IPS-11a (cell line): Measurements from ENCODE around the gene PRRG2.

Experiments
- H3K4me3 ChIP-seq: one replicate; pipeline ENCODE4 v1.5.1; 2013; ENCODE audit warnings: low read depth, low read length, control low read depth

Gene PRRG2

DNA sequence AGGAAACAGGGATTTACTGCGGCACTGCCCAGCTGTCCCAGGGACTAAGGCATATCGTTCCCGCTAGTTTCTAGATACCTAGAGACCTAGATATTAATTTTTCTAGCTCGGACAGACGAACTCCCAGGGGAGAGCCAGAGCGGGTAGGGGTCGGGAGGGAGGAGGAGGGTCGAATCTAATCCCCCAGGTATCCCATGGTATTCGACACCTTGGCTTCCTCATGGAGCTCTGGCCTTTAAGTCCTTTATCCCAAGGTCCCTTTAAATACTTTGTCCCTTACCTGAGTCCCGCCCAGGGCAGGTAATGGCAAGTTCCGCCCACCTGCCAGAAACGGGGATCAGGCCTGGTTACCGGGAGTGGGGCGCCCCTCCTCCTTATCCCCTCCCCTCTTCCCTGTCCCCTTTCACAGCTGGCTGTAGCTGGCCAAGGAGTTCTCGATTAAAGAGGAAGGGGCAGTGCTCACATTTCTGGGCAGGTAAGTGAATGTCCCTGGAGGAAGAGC is at the start of gene PRRG2:
PRRG2 (plus strand) TSS at position 310 of the 502 bp plus-strand sequence. CDS start 1,904 bp downstream, outside the sequence.
- peak within 1 kb of the TSS; percentile 99 for H3K4me3 ChIP-seq

DNA sequence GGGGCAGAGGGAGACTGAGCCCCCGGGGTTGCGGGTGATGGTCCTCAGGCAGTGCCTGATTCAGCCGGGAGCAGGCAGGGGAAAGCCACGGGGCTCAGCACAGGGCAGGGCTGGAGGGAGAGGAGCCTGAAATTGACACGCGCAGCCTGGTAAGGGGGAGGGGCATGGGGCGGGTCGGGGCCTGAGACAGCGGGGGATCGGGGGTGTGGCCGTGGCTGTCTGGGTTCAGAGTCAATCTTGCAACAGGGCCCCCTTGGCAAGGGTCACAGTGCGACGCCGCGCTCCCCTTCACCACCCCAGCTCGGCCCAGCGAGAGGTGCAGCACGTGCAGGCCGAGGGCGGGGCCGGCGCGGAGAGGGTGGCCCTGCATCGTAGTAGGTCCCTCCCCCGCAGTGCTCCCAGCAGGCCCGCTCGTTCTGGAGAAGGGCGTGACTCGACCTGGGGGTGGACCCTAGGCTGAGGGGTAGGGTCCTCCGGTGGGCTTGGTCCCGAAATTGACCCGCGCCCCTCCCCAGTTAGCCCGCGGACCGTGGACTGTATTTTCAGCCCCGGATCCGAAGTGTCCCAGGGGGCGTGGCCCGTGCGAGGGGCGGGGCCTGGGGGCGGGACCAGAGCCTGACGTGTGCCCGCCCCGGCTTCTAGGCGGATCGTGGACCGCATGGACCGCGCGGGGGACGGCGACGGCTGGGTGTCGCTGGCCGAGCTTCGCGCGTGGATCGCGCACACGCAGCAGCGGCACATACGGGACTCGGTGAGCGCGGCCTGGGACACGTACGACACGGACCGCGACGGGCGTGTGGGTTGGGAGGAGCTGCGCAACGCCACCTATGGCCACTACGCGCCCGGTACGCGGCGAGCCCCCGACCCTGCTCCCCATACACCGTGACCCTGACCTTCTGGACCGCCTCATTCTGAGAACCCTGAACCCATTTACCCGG is 47.3 kb upstream of the PRRG2 start:
- peak overlapping the region; percentile 87 for H3K4me3 ChIP-seq

DNA sequence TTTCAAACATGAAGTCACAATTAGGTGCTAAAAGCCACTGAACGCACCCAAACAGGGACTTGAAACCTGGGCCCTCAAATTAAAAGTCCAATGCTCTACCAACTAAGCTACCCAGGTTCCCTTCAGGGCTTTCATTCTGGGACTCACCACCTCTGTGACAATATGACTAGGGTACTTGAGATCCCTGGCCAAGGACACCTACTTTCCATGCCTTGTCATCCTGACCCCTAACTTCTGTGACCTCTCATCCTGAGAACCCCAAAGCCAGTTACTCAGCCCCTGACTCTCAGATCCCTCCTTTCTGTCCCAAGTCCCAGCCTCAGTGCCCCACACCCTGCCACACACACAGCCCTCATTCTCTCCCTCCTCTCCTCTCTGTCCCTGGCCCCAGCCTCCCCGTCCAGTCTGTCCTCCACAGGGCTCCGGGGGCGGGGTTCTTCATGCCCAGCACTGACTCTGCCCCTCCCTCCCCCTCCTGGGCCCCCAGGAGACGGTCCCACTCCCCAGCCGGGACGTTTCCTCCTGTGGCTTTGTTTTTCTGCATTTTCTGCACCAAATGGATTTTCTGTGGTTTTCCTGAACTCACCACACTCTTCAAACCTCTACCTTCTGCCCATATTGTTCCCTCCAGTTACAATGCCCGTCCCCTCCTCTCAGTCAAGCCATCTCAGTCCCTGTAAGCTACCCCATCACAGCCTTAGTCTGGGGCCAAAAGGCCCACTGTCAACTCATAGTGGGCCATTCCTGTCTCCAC is 46.3 kb upstream of the PRRG2 start:
- H3K4me3 ChIP-seq: no peak overlapping the region

DNA sequence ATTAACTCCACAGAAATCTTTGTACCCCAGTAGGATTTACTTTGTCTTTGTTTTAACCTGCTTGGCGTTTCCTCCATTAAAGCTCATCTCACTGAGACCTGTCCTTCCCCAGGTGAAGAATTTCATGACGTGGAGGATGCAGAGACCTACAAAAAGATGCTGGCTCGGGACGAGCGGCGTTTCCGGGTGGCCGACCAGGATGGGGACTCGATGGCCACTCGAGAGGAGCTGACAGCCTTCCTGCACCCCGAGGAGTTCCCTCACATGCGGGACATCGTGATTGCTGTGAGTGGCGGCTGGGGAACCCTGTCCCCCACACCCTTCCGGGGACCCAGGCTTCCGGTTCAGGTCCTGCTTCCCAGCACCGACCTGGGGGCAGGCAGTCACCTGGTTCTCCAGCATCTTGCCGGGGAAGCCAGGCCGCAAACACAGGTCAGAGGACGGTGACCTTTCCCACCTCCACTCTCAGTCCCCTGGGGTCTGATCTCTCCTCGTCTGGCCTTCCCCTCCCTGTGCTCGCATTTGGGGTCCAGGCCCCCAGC is 44.1 kb upstream of the PRRG2 start:
- no peak overlapping the region for H3K4me3 ChIP-seq

DNA sequence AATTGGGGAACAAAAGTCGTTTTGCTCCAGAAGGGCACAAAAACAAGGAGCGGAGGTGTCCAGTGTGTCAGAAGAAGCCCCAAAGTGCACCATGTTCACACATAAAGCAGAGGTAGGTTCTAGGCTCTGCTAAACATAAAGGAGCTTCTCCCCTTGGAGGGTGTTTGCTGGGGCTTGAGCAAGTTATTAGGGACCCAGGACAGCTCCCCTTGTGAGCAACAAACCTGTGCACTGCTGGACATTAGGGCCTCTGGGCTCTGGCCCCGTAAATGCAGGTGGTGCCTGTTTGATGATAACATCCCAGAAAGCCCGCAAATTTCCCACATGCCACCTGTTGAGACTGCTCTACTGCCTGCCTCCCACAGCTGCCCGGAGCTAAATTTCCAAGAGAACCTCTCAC is 42.5 kb upstream of the PRRG2 start:
- H3K4me3 ChIP-seq: no peak overlapping the region

DNA sequence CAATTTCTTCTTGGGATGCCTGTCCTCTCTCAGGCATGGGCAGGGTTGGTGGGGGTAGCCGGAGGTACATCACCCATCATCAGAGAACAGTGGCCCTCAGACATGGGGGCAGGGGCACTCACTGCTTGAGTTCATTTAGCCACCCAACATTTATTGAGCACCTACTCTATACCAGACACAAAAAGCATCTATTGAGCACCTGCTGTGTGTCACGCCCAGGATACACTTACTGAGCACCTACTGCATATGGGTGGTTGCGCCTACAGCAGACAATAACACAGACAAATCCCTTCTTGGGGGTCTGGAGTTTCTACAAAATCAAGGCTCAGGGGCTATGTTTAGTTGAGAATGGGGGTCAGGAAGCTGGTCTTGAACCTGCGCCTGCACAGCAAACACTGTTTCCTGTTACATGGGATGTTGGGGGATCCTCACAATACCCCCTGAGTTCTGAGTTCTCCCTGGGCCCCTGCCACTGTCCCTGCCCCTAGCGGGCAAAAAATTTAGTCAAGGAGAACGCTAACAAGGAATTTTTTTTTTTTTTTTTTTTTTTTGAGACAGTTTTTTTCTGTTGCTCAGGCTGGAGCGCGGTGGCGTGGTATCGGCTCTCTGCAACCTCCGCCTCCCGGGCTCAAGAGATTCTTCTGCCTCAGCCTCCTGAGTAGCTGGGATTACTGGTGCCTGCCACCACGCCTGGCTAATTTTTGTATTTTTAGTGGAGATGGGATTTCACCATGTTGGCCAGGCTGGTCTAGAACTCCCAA is 41.7 kb upstream of the PRRG2 start:
- H3K4me3 ChIP-seq: no peak overlapping the region

DNA sequence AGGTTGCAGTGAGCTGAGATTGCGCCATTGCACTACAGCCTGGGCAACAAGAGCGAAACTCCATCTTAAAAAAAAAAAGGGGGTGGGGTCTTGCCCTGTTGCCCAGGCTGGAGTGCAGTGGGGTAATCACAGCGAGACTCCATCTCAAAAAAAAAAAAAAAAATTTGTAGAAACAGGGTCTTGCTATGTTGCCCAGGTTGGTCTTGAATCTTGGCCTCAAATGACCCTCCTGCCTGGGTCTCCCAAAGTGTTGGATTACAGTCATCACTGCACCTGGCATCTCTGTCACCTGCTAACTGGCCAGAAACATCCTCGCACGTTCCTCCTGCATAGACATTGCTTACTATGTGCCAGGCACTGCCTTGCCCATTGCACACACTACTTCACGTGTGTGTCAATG is 39.2 kb upstream of the PRRG2 start:
- no peak overlapping the region for H3K4me3 ChIP-seq

DNA sequence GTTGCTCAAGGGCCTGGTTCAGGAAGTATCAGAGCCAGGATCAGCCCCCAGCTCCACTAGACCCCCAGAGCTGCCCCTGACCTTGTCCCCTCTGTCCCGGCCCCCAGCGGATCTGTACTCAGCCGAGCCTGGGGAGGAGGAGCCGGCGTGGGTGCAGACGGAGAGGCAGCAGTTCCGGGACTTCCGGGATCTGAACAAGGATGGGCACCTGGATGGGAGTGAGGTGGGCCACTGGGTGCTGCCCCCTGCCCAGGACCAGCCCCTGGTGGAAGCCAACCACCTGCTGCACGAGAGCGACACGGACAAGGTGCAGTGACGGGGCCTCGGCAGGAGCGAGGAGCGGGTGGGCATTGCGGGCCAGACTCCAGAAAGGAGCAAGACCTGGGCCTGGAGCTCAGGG is 38.7 kb upstream of the PRRG2 start:
- H3K4me3 ChIP-seq: no peak overlapping the region

DNA sequence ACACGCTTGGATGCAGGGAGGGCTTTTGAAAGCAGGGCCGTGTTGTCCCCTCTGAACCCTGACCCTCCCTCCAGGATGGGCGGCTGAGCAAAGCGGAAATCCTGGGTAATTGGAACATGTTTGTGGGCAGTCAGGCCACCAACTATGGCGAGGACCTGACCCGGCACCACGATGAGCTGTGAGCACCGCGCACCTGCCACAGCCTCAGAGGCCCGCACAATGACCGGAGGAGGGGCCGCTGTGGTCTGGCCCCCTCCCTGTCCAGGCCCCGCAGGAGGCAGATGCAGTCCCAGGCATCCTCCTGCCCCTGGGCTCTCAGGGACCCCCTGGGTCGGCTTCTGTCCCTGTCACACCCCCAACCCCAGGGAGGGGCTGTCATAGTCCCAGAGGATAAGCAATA is 38.1 kb upstream of the PRRG2 start:
- H3K4me3 ChIP-seq: no peak overlapping the region

DNA sequence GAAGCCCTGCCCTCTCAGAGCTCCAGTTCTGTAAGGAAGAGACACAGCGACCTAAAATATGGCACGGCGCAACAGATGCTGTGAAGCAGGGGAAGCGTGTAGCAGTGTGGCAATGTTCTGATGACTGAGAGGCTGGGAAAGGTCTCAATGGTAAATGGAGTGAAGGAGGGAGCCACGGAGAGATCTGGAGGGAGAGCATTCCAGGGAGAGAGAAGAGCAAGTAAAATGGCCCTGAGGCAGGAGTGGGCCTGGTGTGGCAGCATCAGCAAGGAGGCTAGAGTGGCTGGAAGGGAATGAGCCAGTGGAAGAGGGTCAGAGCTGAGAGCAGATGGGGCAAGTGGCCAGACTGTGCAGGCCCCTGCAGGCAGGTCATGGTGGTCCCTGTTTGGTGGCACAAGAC is 37.0 kb upstream of the PRRG2 start:
- H3K4me3 ChIP-seq: no peak overlapping the region

DNA sequence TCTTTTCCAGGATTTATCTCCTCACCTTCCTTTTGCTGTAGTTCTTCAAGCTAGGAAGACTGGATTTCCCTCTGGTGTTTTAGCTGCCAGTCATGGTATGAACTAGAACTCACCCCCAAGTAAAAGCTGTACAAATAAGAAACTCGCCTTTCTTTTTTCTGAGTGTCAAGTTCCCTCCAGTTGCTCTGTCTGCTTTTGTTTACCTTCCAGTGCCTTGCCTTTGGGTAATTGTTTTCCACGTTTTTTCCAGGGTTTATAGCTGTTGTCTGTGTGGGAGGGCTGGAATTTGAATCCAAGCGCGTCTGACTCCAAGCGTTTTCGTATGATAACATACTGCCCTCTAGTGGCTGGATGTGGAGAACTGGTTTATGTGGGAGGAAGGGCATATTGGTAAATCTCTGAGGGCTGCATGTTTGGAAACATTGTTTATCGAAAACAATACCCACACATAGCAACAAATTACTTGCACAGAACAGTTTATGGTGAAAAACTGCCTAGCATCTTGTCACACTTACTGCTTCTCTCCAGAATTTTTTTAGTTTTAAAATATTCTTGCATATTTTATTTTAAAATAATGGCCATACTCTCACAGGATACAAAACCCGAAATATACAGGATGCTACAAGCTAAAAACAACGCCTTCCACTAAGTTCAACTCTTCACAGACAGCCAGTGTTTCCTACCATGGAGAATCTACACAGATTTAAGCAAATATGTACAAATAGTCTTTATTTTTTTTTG is 34.1 kb upstream of the PRRG2 start:
- H3K4me3 ChIP-seq: no peak overlapping the region

DNA sequence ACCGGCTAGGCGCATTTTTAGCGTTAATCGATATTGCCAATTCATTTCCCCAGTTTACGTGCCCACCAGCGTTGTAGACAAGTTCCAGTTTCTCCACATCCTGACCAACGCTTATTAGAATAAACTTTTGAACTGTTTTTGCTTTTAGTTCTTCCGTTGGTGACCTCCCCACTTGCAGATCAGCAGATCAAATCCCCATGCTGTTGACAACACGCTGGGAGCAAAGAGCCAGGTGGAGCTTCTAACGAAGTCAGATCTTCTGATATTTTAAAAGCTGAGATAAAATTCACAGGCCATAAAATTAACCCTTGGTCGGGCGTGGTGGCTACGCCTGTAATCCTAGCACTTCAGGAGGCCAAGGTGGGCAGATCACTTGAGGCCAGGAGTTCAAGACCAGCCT is 32.1 kb upstream of the PRRG2 start:
- H3K4me3 ChIP-seq: no peak overlapping the region

DNA sequence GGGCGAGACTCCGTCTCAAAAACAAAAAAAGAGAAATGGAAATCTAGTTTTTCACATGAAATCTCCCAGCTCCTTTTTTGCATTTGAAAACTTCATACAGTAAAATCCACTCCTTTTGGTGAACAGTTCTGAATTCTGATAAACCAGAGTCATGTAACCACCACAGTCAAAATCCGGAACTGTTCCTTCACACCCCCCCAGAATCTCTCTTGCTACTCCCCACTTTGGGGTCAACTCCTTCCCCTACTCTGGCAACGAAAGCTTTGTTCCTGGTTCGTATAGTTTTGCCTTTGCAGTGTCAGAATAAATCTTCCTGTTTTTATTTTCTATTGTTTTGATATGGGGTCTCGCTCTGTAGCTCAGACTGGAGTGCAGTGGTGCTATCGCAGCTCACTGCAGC is 29.6 kb upstream of the PRRG2 start:
- H3K4me3 ChIP-seq: no peak overlapping the region

DNA sequence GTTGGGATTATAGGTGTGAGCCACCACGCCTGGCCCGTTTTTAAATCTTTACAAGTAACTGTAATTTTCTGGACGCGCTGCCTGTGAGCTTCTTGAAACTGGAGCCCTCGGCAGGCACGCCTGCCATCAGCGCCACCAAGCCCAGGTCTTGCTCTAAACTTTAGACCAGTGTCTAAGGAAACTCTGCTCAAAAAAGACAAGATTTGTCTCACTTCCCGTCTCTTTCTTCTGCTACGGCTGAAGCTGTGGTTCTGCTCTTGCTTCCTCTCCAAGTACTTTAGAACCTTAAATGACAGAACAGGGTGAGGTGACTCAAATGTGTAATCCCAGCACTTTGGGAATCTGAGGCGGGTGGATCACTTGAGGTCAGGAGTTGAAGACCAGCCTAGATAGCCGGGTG is 28.4 kb upstream of the PRRG2 start:
- no peak overlapping the region for H3K4me3 ChIP-seq

DNA sequence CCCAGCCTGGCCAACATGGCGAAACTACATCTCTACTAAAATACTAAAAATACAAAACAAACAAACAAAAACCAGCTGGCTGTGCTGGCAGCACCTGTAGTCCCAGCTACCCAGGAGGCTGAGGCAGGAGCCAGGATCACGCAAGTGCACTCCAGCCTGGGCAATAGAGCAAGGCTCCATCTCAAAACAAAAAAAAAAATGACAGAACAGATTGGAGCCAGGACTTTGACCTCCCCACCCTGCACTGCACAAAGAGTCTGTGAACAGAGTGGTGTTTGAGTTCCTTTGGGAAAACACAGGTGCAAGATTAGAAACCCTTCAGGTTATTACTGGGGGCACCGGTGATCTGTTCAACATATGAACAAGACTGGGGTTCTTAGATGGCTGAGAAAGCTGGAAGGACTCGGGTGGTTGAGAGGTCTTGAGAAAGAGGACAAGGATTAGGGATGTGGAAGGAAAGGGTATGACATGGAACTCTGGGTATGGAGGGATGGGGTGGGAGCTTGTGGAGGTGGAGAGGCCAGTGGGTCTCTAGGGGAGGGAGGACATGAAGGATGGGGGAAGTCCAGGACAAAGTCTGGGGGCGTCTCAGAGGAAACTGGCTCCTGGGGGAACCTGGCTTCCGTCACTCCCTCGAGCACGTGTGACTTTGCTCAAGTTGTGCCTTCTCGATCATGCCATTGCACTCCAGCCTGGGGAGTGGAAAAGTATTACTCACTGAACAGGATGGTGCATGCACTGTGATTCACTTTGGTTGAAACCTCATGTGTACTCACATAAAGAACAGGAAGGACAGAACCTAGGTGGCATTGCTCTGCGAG is 27.5 kb upstream of the PRRG2 start:
- no peak overlapping the region for H3K4me3 ChIP-seq

DNA sequence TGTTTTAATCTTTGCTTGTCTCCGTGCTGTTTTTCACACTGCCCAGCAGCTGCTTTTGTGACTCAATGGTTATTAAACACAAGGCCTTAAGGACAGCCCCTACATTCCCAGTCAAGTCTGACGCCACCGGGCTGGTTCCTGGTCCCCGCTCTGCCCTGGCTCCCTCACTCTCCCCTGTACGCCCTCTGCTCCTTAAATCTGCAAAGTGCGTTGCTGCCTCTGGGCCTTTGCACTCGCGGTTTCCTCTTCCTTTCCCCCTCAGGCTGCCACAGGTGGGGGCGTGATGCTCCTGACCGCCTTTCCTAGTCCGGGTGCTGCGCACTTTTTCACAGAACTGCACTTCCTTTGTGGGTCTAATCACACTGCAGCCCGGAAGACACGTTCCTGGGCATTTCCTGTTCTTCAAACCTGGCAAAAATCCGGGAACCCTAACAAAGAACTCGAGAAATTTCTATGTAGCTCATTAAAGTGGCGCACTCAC is 26.4 kb upstream of the PRRG2 start:
- H3K4me3 ChIP-seq: no peak overlapping the region

DNA sequence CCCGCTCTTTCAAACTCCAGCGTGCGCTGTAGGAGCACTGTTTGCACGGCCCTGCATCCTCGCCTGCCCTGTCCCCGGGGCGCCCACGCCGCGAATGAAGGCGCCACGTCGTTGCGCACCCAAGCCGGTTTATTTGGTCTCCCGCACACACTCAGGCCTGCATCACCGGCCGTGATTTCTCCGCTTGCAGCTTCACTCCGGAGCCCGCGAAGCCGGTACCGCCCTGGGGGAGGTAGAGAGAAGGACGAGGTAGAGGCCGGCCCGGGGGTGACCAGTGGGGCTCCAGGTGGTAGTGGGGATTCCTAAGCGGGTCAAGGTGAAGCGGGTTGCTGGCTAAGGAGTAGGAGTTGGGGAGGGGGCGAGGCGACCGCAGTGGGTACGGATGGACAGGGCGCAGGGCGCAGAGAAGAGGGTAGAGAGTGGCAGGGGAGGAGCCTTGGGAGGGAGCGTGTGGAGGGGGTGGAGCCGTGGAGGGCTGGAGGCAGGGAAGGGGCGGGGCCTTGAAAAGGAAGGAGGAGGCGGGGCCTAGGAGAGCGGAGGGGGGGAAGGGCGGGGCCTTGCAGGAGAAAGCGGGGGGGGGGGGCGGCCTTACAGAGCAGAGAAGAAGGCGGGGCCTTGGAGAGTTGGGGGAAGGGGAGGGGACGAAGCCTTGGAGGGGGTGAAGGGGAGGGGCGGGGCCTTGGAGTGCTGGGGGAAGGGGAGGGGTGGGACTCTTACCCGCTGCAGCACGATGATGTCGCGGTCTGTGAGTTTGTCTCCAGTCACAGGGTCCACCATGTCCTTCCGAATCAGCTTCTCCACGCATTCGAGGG is 25.3 kb upstream of the PRRG2 start:
- peak overlapping the region; percentile 46 for H3K4me3 ChIP-seq
